K562 (cell line): ENCODE measurements around the gene KIF26B. TPM values are rescaled to one million over a fixed set of nuclear protein-coding genes. Genes with fewer than 3 reads are reported as not detected.

Experiments
- ATAC-seq: fragments of 200-7000 bp; cut with Tn5 transposase; 3 replicates; pipeline ENCODE4 v1.9.1; 2020; ENCODE audit warnings: moderate library complexity
- BruUV-seq: library from RNA; stranded (reverse); fragments of 400-500 nt; replicated peaks from 2 replicates; lab custom pipeline; 2021; lab: Mats Ljungman, UMichigan
- CTCF ChIA-PET: fragments of 300-600 bp; formaldehyde crosslinking; extraction: SDS; loops from one replicate; lab custom pipeline; 2021; ENCODE audit warnings: low intra/inter-chr PET ratio; lab: Yijun Ruan, JAX
- POLR2A ChIA-PET: fragments of 300-600, 350-650 bp; sonication (Branson Sonifier 250); formaldehyde crosslinking; extraction: SDS; loops from one replicate; lab custom pipeline; 2021; ENCODE audit warnings: antibody characterized with exemption, inconsistent platforms; lab: Yijun Ruan, JAX
- DNase-seq, 4 experiments: peaks; one replicate each; pipeline versions ENCODE4 v3.0.0 to v3.0.0-alpha.2; 2011 to 2018; ENCODE audit warnings: low spot score in 3 of 4, mixed read lengths in 3 of 4; ENCODE audit errors: extremely low read depth in 1 of 4
- FAIRE-seq: peaks from 2 replicates; lab custom pipeline; 2011; peaks lifted over from hg19 to GRCh38; lab: Jason Lieb, UNC
- H2AFZ ChIP-seq: 2 replicates; pipeline ENCODE4 v1.6.0; 2011; ENCODE audit warnings: low read depth, low read length, control low read depth, inconsistent platforms
- H3K27ac ChIP-seq: fragments of 200-600 bp; 3 replicates; pipeline ENCODE4 v1.8.0; 2011; ENCODE audit warnings: low read depth, mild to moderate bottlenecking, control low read depth, inconsistent platforms, low read length, moderate library complexity, mixed read lengths; ENCODE audit errors: extremely low read depth
- H3K27me3 ChIP-seq, 2 experiments: fragments of 300-600 bp in 1 of 2; 2 replicates in 1 of 2; 3 replicates in 1 of 2; pipeline versions ENCODE4 v1.6.0 to v1.8.0; 2011; ENCODE audit warnings: inconsistent platforms in 2 of 2, low read length in 2 of 2, mild to moderate bottlenecking in 1 of 2, mixed read lengths in 1 of 2, moderate library complexity in 1 of 2; ENCODE audit not compliant: control insufficient read depth in 2 of 2, insufficient read depth in 2 of 2
- H3K36me3 ChIP-seq: fragments of 300-600 bp; 3 replicates; pipeline ENCODE4 v1.8.0; 2011; ENCODE audit warnings: mild to moderate bottlenecking, low read length, inconsistent platforms; ENCODE audit not compliant: control insufficient read depth, insufficient read depth
- H3K4me1 ChIP-seq, 2 experiments: fragments of 200-600 bp in 1 of 2; replicated peaks in 1 of 2; 2 replicates in 1 of 2; 3 replicates in 1 of 2; pipeline versions ENCODE4 v1.5.1 to v1.8.0; 2011; ENCODE audit warnings: inconsistent platforms in 2 of 2, low read length in 2 of 2, mild to moderate bottlenecking in 1 of 2, mixed read lengths in 1 of 2, moderate library complexity in 1 of 2; ENCODE audit not compliant: control insufficient read depth in 2 of 2, insufficient read depth in 2 of 2
- H3K4me2 ChIP-seq: 2 replicates; pipeline ENCODE4 v1.6.1; 2011; ENCODE audit warnings: low read length, control low read depth, inconsistent platforms, mixed read lengths; ENCODE audit not compliant: insufficient read depth
- H3K4me3 ChIP-seq: fragments of 200-600 bp; sonication (generic), shearing (Covaris generic); 2 replicates; pipeline ENCODE4 v1.5.1; 2016; ENCODE audit warnings: control low read depth, inconsistent platforms
- H3K79me2 ChIP-seq: fragments of 200-600 bp; 3 replicates; pipeline ENCODE4 v1.8.0; 2011; ENCODE audit warnings: low read length, inconsistent platforms; ENCODE audit not compliant: control insufficient read depth, insufficient read depth
- H3K9ac ChIP-seq, 2 experiments: 2 replicates each; pipeline versions ENCODE4 v1.6.0 to v1.6.1; 2011; ENCODE audit warnings: low read depth in 2 of 2, low read length in 2 of 2, control low read depth in 1 of 2, inconsistent platforms in 1 of 2, mild to moderate bottlenecking in 1 of 2, mixed read lengths in 1 of 2; ENCODE audit not compliant: insufficient read depth in 1 of 2
- H3K9me1 ChIP-seq: one replicate; pipeline ENCODE4 v1.6.0; 2011; ENCODE audit warnings: inconsistent platforms, mild to moderate bottlenecking, low read length, moderate library complexity; ENCODE audit not compliant: control insufficient read depth, insufficient read depth
- H3K9me3 ChIP-seq: replicated peaks from 2 replicates; pipeline ENCODE4 v1.5.1; 2011; ENCODE audit warnings: low read depth, low read length, inconsistent platforms; ENCODE audit not compliant: control insufficient read depth, insufficient read depth
- H4K20me1 ChIP-seq: replicated peaks from 2 replicates; pipeline ENCODE4 v1.6.1; 2011; ENCODE audit warnings: low read length, inconsistent platforms, mixed read lengths; ENCODE audit not compliant: control insufficient read depth, insufficient read depth
- ATF1 ChIP-seq, 2 experiments: fragments of 450-650 bp in 1 of 2; IDR thresholded peaks; 2 replicates each; pipeline ENCODE4 v1.6.1; 2016; ENCODE audit warnings: missing compliant biosample characterization in 1 of 2, missing genetic modification characterization in 1 of 2
- E2F3 ChIP-seq: fragments of 250-450 bp; sonication (Bioruptor Pico); IDR thresholded peaks from 2 replicates; pipeline ENCODE4 v1.4.0; 2020; ENCODE audit warnings: mild to moderate bottlenecking
- ELF2 ChIP-seq: fragments of 250-450 bp; sonication (Bioruptor Pico); IDR thresholded peaks from 2 replicates; pipeline ENCODE4 v1.5.0; 2021; ENCODE audit warnings: mild to moderate bottlenecking
- EWSR1 ChIP-seq: fragments of 450-650 bp; IDR thresholded peaks from 2 replicates; pipeline ENCODE4 v1.6.1; 2018; ENCODE audit warnings: borderline replicate concordance, mild to moderate bottlenecking, low read depth, moderate library complexity; ENCODE audit not compliant: partially characterized antibody
- TCF7 ChIP-seq: sonication (generic); IDR thresholded peaks from 2 replicates; pipeline ENCODE4 v1.6.1; 2016; ENCODE audit warnings: antibody characterized with exemption, borderline replicate concordance
- WGBS: fragments of 100-300 bp; shearing (Covaris generic); methylation state at CpG from one replicate; pipeline ENCODE4 v1.1.6; 2016; ENCODE audit warnings: low coverage, mixed read lengths; ENCODE audit not compliant: insufficient coverage; ENCODE audit errors: missing lambda C conversion rate; 5-methylcytosine and 5-hydroxymethylcytosine counted together
- in situ Hi-C: fragments of 300-500 bp; cut with MboI; formaldehyde crosslinking; loops from 4 replicates; pipeline ENCODE4 v1.15.0; 2018; ENCODE audit warnings: inconsistent platforms, mixed read lengths
- intact Hi-C: fragments of 100-400 bp; cut with micrococcal nuclease; formaldehyde crosslinking; loops from 2 replicates; pipeline ENCODE4 v1.14.2; 2022
- polyA plus RNA-seq, 8 experiments: library from polyadenylated mRNA; depleted of rRNA in 4 of 8; stranded (reverse) in 5 of 8; unstranded in 3 of 8; fragments of >200 nt; fragmentation: Nextera tagmentation in 2 of 8; fragmentation: Illumina TruSeq in 1 of 8; extraction: Ambion mirVana in 2 of 8; extraction: Trizol in 1 of 8; gene quantifications; 2 replicates each; pipeline versions ENCODE4 v1.2.1 to v1.2.3, GENCODE V29; 2011 to 2014; ENCODE audit warnings: inconsistent platforms in 1 of 8, missing spikeins in 1 of 8
- total RNA-seq, 7 experiments: library from RNA; depleted of rRNA in 6 of 7; stranded (reverse); fragments of >200 nt in 6 of 7; fragmentation: Illumina TruSeq in 2 of 7; extraction: Trizol in 2 of 7; gene quantifications; 2 replicates each; pipeline versions ENCODE4 v1.2.1 to v1.2.3, GENCODE V29; 2011 to 2021; ENCODE audit warnings: low replicate concordance in 1 of 7
- TF ChIP-seq, protein P1 (sequence below): sonication (generic); formaldehyde crosslinking; IDR thresholded peaks from 2 replicates; pipeline ENCODE4 v1.5.0; 2020; ENCODE audit warnings: missing genetic modification reagents
- TF ChIP-seq, protein P2 (sequence below): fragments of 450-650 bp; conservative IDR thresholded peaks from 2 replicates; pipeline ENCODE4 v1.6.1; 2016; ENCODE audit warnings: missing genetic modification characterization, low read depth, mild to moderate bottlenecking, missing compliant biosample characterization, moderate library complexity
- TF ChIP-seq, protein P3 (sequence below): fragments of 250-450 bp; sonication (Bioruptor Pico); IDR thresholded peaks from 2 replicates; pipeline ENCODE4 v1.4.0; 2020; ENCODE audit warnings: mild to moderate bottlenecking
- TF ChIP-seq, protein P4 (sequence below), 2 experiments: fragments of 450-650 bp; IDR thresholded peaks; 2 replicates each; pipeline ENCODE4 v1.6.1; 2018; ENCODE audit warnings: mild to moderate bottlenecking in 2 of 2, low read depth in 1 of 2; ENCODE audit not compliant: partially characterized antibody in 2 of 2
- TF ChIP-seq, protein P5 (sequence below): fragments of 450-650 bp; IDR thresholded peaks from 2 replicates; pipeline ENCODE4 v1.7.1; 2018; ENCODE audit warnings: mild to moderate bottlenecking, low read depth; ENCODE audit not compliant: partially characterized antibody

The KIF26B gene
- total and polyA plus RNA-seq, 9 of the 15 experiments (the other 6 are each of a cell fraction or from before 2014, with no cell fraction given), result 0.02 to 0.08 (median 0.03) TPM; not detected in 6

DNA sequence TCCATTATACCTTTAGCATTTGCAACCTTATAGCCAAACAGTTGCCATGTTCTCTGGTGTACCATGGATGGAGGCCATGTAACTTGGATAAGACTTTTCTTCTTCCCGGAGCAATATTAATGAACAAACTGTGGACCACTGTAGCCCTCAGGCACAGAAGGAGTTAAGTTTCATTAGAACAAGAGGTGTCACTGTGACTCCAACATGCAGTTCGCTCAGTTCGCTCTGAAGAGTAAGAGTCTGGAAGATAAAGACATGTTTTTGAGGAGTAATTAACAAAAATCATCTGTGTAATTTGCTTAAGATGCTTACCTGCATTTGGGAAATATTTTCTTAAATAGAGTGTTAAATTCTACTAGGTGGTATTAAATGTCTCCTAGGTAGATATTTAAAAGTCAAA lies 4.1 kb downstream of the KIF26B start:
- ChIA-PET POLR2A (interaction anchor here (0.6 to 2.6 kb wide), 2 partner anchors 9 to 108 kb away, joined by 3 to 10 read pairs; no protein-coding TSS in a partner anchor), CTCF (no interaction called here)
- Histone ChIP-seq H3K4me1 (peaks cover 4 to 32% of the 10 kb centered on the region in 2 experiments; a peak in 4 of 5 replicates), H3K4me2 (no peak overlapping the region), H3K27ac (no peak overlapping the region), H3K27me3 (peaks cover 25 to 55% of the 10 kb centered on the region in 2 experiments), H2AFZ (no peak overlapping the region), H3K36me3 (no peaks in the 10 kb centered on the region), H4K20me1 (peaks cover 6% of the 10 kb centered on the region; the same call in 1 of the 2 replicates), H3K9me3 (no peaks in the 10 kb centered on the region), H3K79me2 (no peaks in the 10 kb centered on the region), H3K9me1 (no peaks in the 10 kb centered on the region), H3K4me3 (no peak overlapping the region), H3K9ac (no peak overlapping the region)
- intact Hi-C loops, result loop anchor here (10.0 kb wide), 5 partner anchors 516 to 1596 kb away; no protein-coding TSS in a partner anchor
- no peak for ATAC-seq
- FAIRE-seq, result no peak
- BruUV-seq, result no TSS peak
- no peak for DNase-seq
- in situ Hi-C loops, result loop anchor here (5.0 to 10.0 kb wide), 3 partner anchors 843 to 1326 kb away; no protein-coding TSS in a partner anchor
- 0% methylated on average over 3 of the region's 3 CpGs for WGBS
- TF ChIP-seq ATF1 (CRISPR knock-in tag; IDR thresholded peaks at IDR 0.05) (no peak), ATF1 (tag; IDR thresholded peaks at IDR 0.05) (no peak), EWSR1 (no peak), ELF2 (CRISPR knock-in tag) (no peak), TCF7 (no peak), E2F3 (no peak)
- TF ChIP-seq, protein P1, sequence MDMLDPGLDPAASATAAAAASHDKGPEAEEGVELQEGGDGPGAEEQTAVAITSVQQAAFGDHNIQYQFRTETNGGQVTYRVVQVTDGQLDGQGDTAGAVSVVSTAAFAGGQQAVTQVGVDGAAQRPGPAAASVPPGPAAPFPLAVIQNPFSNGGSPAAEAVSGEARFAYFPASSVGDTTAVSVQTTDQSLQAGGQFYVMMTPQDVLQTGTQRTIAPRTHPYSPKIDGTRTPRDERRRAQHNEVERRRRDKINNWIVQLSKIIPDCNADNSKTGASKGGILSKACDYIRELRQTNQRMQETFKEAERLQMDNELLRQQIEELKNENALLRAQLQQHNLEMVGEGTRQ (CRISPR knock-in tag), result no peak
- TF ChIP-seq, protein P2, sequence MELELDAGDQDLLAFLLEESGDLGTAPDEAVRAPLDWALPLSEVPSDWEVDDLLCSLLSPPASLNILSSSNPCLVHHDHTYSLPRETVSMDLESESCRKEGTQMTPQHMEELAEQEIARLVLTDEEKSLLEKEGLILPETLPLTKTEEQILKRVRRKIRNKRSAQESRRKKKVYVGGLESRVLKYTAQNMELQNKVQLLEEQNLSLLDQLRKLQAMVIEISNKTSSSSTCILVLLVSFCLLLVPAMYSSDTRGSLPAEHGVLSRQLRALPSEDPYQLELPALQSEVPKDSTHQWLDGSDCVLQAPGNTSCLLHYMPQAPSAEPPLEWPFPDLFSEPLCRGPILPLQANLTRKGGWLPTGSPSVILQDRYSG (tag), result no peak
- TF ChIP-seq, protein P3, sequence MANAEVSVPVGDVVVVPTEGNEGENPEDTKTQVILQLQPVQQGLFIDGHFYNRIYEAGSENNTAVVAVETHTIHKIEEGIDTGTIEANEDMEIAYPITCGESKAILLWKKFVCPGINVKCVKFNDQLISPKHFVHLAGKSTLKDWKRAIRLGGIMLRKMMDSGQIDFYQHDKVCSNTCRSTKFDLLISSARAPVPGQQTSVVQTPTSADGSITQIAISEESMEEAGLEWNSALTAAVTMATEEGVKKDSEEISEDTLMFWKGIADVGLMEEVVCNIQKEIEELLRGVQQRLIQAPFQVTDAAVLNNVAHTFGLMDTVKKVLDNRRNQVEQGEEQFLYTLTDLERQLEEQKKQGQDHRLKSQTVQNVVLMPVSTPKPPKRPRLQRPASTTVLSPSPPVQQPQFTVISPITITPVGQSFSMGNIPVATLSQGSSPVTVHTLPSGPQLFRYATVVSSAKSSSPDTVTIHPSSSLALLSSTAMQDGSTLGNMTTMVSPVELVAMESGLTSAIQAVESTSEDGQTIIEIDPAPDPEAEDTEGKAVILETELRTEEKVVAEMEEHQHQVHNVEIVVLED (CRISPR knock-in tag), result no peak
- TF ChIP-seq, protein P4, sequence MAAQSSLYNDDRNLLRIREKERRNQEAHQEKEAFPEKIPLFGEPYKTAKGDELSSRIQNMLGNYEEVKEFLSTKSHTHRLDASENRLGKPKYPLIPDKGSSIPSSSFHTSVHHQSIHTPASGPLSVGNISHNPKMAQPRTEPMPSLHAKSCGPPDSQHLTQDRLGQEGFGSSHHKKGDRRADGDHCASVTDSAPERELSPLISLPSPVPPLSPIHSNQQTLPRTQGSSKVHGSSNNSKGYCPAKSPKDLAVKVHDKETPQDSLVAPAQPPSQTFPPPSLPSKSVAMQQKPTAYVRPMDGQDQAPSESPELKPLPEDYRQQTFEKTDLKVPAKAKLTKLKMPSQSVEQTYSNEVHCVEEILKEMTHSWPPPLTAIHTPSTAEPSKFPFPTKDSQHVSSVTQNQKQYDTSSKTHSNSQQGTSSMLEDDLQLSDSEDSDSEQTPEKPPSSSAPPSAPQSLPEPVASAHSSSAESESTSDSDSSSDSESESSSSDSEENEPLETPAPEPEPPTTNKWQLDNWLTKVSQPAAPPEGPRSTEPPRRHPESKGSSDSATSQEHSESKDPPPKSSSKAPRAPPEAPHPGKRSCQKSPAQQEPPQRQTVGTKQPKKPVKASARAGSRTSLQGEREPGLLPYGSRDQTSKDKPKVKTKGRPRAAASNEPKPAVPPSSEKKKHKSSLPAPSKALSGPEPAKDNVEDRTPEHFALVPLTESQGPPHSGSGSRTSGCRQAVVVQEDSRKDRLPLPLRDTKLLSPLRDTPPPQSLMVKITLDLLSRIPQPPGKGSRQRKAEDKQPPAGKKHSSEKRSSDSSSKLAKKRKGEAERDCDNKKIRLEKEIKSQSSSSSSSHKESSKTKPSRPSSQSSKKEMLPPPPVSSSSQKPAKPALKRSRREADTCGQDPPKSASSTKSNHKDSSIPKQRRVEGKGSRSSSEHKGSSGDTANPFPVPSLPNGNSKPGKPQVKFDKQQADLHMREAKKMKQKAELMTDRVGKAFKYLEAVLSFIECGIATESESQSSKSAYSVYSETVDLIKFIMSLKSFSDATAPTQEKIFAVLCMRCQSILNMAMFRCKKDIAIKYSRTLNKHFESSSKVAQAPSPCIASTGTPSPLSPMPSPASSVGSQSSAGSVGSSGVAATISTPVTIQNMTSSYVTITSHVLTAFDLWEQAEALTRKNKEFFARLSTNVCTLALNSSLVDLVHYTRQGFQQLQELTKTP (IDR thresholded peaks at IDR 0.05; ENCODE audit: low read depth in 1 of 2, partially characterized antibody in 2 of 2), result no peak
- TF ChIP-seq, protein P5, sequence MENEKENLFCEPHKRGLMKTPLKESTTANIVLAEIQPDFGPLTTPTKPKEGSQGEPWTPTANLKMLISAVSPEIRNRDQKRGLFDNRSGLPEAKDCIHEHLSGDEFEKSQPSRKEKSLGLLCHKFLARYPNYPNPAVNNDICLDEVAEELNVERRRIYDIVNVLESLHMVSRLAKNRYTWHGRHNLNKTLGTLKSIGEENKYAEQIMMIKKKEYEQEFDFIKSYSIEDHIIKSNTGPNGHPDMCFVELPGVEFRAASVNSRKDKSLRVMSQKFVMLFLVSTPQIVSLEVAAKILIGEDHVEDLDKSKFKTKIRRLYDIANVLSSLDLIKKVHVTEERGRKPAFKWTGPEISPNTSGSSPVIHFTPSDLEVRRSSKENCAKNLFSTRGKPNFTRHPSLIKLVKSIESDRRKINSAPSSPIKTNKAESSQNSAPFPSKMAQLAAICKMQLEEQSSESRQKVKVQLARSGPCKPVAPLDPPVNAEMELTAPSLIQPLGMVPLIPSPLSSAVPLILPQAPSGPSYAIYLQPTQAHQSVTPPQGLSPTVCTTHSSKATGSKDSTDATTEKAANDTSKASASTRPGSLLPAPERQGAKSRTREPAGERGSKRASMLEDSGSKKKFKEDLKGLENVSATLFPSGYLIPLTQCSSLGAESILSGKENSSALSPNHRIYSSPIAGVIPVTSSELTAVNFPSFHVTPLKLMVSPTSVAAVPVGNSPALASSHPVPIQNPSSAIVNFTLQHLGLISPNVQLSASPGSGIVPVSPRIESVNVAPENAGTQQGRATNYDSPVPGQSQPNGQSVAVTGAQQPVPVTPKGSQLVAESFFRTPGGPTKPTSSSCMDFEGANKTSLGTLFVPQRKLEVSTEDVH, result no peak
